SK-N-SH treated with all-trans-retinoic acid at 6 μM for 48 hours (cell line): ENCODE data around the gene RBM42.

Experiments used
- ATAC-seq: fragments of 200-7000 bp; cut with Tn5 transposase; 3 replicates; pipeline ENCODE4 v1.9.1; 2020; ENCODE audit warnings: mild to moderate bottlenecking, moderate library complexity
- ARNTL ChIP-seq: fragments of 450-650 bp; formaldehyde crosslinking; IDR thresholded peaks from 2 replicates; pipeline ENCODE4 v1.5.0; 2020; ENCODE audit warnings: low read depth, mild to moderate bottlenecking, moderate library complexity, borderline replicate concordance
- BACH2 ChIP-seq: fragments of 250-450 bp; sonication (Bioruptor Pico); IDR thresholded peaks from 2 replicates; pipeline ENCODE4 v1.9.0; 2021; ENCODE audit warnings: mild to moderate bottlenecking, borderline replicate concordance
- CREB5 ChIP-seq: fragments of 250-450 bp; sonication (Bioruptor Pico); IDR thresholded peaks from 2 replicates; pipeline ENCODE4 v1.5.1; 2020; ENCODE audit warnings: low read depth, mild to moderate bottlenecking, moderate library complexity
- CSDC2 ChIP-seq: fragments of 250-450 bp; sonication (Bioruptor Pico); IDR thresholded peaks from 2 replicates; pipeline ENCODE4 v1.5.0; 2020; ENCODE audit warnings: mild to moderate bottlenecking, moderate library complexity
- ESRRG ChIP-seq: fragments of 250-450 bp; sonication (Bioruptor Pico); IDR thresholded peaks from 2 replicates; pipeline ENCODE4 v1.6.1; 2021; ENCODE audit warnings: mild to moderate bottlenecking
- GLIS3 ChIP-seq: fragments of 250-450 bp; sonication (Bioruptor Pico); IDR thresholded peaks from 2 replicates; pipeline ENCODE4 v1.5.0; 2020; ENCODE audit warnings: mild to moderate bottlenecking, moderate library complexity
- ISL1 ChIP-seq: fragments of 250-450 bp; sonication (Bioruptor Pico); IDR thresholded peaks from 2 replicates; pipeline ENCODE4 v2.1.2; 2022; ENCODE audit warnings: mild to moderate bottlenecking, moderate library complexity
- OSR1 ChIP-seq: fragments of 250-450 bp; sonication (Bioruptor Pico); IDR thresholded peaks from 2 replicates; pipeline ENCODE4 v1.8.0; 2022; ENCODE audit warnings: moderate library complexity, mild to moderate bottlenecking, inconsistent platforms
- PATZ1 ChIP-seq: fragments of 250-450 bp; sonication (Bioruptor Pico); IDR thresholded peaks from 2 replicates; pipeline ENCODE4 v1.8.0; 2020; ENCODE audit warnings: mild to moderate bottlenecking, moderate library complexity, borderline replicate concordance
- PPARA ChIP-seq: fragments of 250-450 bp; sonication (Bioruptor Pico); IDR thresholded peaks from 2 replicates; pipeline ENCODE4 v1.5.0; 2020; ENCODE audit warnings: mild to moderate bottlenecking, borderline replicate concordance
- RARB ChIP-seq: fragments of 250-450 bp; sonication (Bioruptor Pico); IDR thresholded peaks from 2 replicates; pipeline ENCODE4 v1.8.0; 2021; ENCODE audit warnings: mild to moderate bottlenecking, moderate library complexity
- SNAI2 ChIP-seq: fragments of 250-450 bp; sonication (Bioruptor Pico); IDR thresholded peaks from 2 replicates; pipeline ENCODE4 v1.5.0; 2020; ENCODE audit warnings: mild to moderate bottlenecking, moderate library complexity
- TCF4 ChIP-seq: fragments of 250-450 bp; sonication (Bioruptor Pico); IDR thresholded peaks from 2 replicates; pipeline ENCODE4 v1.8.0; 2021; ENCODE audit warnings: mild to moderate bottlenecking, moderate library complexity, borderline replicate concordance
- TOX ChIP-seq: fragments of 250-450 bp; sonication (Bioruptor Pico); IDR thresholded peaks from 2 replicates; pipeline ENCODE4 v1.8.0; 2021; ENCODE audit warnings: mild to moderate bottlenecking, moderate library complexity, borderline replicate concordance
- TSHZ2 ChIP-seq: fragments of 250-450 bp; sonication (Bioruptor Pico); IDR thresholded peaks from 2 replicates; pipeline ENCODE4 v1.5.0; 2020; ENCODE audit warnings: mild to moderate bottlenecking, moderate library complexity
- ZC3H10 ChIP-seq: fragments of 250-450 bp; sonication (Bioruptor Pico); IDR thresholded peaks from 2 replicates; pipeline ENCODE4 v1.5.1; 2021; ENCODE audit warnings: mild to moderate bottlenecking, moderate library complexity
- ZFP3 ChIP-seq: fragments of 250-450 bp; sonication (Bioruptor Pico); IDR thresholded peaks from 2 replicates; pipeline ENCODE4 v1.5.0; 2020; ENCODE audit warnings: mild to moderate bottlenecking, moderate library complexity
- ZFP30 ChIP-seq: fragments of 450-650 bp; formaldehyde crosslinking; IDR thresholded peaks from 2 replicates; pipeline ENCODE4 v1.5.0; 2022; ENCODE audit warnings: mild to moderate bottlenecking, moderate library complexity
- ZNF565 ChIP-seq: fragments of 450-650 bp; formaldehyde crosslinking; conservative IDR thresholded peaks from 2 replicates; pipeline ENCODE4 v1.5.0; 2020; ENCODE audit warnings: low read depth, mild to moderate bottlenecking, moderate library complexity
- ZNF70 ChIP-seq: fragments of 450-650 bp; formaldehyde crosslinking; IDR thresholded peaks from 2 replicates; pipeline ENCODE4 v1.5.0; 2020; ENCODE audit warnings: mild to moderate bottlenecking, moderate library complexity
- ZNF8 ChIP-seq: fragments of 450-650 bp; formaldehyde crosslinking; IDR thresholded peaks from 2 replicates; pipeline ENCODE4 v1.5.0; 2020; ENCODE audit warnings: mild to moderate bottlenecking, moderate library complexity
- TF ChIP-seq, protein P1 (sequence below): fragments of 250-450 bp; sonication (Bioruptor Pico); IDR thresholded peaks from 2 replicates; pipeline ENCODE4 v1.5.1; 2021; ENCODE audit warnings: mild to moderate bottlenecking, moderate library complexity
- TF ChIP-seq, protein P2 (sequence below): fragments of 250-450 bp; sonication (Bioruptor Pico); IDR thresholded peaks from 2 replicates; pipeline ENCODE4 v1.8.0; 2021; ENCODE audit warnings: low read depth, mild to moderate bottlenecking, moderate library complexity, borderline replicate concordance

The RBM42 gene

GRCh38 chr19:35628565-35629331, at the start of gene RBM42:
Gene RBM42 (plus strand): TSS chr19:35629036. CDS start chr19:35629154, 118 bp downstream.
- peak; percentile 100 for ATAC-seq
- TF ChIP-seq, protein P1, sequence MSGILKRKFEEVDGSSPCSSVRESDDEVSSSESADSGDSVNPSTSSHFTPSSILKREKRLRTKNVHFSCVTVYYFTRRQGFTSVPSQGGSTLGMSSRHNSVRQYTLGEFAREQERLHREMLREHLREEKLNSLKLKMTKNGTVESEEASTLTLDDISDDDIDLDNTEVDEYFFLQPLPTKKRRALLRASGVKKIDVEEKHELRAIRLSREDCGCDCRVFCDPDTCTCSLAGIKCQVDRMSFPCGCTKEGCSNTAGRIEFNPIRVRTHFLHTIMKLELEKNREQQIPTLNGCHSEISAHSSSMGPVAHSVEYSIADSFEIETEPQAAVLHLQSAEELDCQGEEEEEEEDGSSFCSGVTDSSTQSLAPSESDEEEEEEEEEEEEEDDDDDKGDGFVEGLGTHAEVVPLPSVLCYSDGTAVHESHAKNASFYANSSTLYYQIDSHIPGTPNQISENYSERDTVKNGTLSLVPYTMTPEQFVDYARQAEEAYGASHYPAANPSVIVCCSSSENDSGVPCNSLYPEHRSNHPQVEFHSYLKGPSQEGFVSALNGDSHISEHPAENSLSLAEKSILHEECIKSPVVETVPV (CRISPR knock-in tag), result no peak
- TF ChIP-seq SNAI2 (CRISPR knock-in tag) (no peak), ZNF8 (no peak), ZNF565 (CRISPR knock-in tag) (peak; percentile 90; the same call in 1 of the 2 replicates), PATZ1 (CRISPR knock-in tag) (no peak), TCF4 (CRISPR knock-in tag) (no peak), ARNTL (no peak), ISL1 (no peak), ZC3H10 (CRISPR knock-in tag) (no peak), GLIS3 (no peak), PPARA (peak; percentile 85; the same call in 1 of the 2 replicates), RARB (CRISPR knock-in tag) (no peak), TSHZ2 (CRISPR knock-in tag) (peak; percentile 65; the same call in 1 of the 2 replicates), CSDC2 (peak; percentile 83; the same call in 1 of the 2 replicates), OSR1 (CRISPR knock-in tag) (no peak), CREB5 (CRISPR knock-in tag) (peak; percentile 61; the same call in 1 of the 2 replicates), ZFP30 (CRISPR knock-in tag) (peak; percentile 55; the same call in 1 of the 2 replicates), ESRRG (CRISPR knock-in tag) (no peak), TOX (CRISPR knock-in tag) (no peak), BACH2 (CRISPR knock-in tag) (no peak), ZNF70 (no peak), ZFP3 (0 out of 2 replicates have a peak, but pooled peaks have one; percentile 78)
- TF ChIP-seq, protein P2, sequence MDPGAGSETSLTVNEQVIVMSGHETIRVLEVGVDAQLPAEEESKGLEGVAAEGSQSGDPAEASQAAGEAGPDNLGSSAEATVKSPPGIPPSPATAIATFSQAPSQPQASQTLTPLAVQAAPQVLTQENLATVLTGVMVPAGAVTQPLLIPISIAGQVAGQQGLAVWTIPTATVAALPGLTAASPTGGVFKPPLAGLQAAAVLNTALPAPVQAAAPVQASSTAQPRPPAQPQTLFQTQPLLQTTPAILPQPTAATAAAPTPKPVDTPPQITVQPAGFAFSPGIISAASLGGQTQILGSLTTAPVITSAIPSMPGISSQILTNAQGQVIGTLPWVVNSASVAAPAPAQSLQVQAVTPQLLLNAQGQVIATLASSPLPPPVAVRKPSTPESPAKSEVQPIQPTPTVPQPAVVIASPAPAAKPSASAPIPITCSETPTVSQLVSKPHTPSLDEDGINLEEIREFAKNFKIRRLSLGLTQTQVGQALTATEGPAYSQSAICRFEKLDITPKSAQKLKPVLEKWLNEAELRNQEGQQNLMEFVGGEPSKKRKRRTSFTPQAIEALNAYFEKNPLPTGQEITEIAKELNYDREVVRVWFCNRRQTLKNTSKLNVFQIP (CRISPR knock-in tag), result no peak

- no peak for TF ChIP-seq ZNF70
- no peak for TF ChIP-seq ZC3H10 (CRISPR knock-in tag)
- no peak for TF ChIP-seq ZFP30 (CRISPR knock-in tag)
- no peak for TF ChIP-seq PPARA
- TF ChIP-seq BACH2 (CRISPR knock-in tag), result no peak
- no peak for TF ChIP-seq CSDC2
- no peak for TF ChIP-seq TCF4 (CRISPR knock-in tag)
- TF ChIP-seq TSHZ2 (CRISPR knock-in tag), result no peak
- no peak for TF ChIP-seq OSR1 (CRISPR knock-in tag)
- TF ChIP-seq ISL1, result no peak
- TF ChIP-seq RARB (CRISPR knock-in tag), result no peak
- TF ChIP-seq, protein P2 (CRISPR knock-in tag), result no peak
- no peak for TF ChIP-seq SNAI2 (CRISPR knock-in tag)
- TF ChIP-seq TOX (CRISPR knock-in tag), result no peak
- no peak for ATAC-seq
Measured at GRCh38 chr19:35582760-35583159, 46.1 kb upstream of the RBM42 start.
